Measurements from ENCODE around the gene CAAP1. TPM values are rescaled to one million over a fixed set of nuclear protein-coding genes. Genes with fewer than 3 reads are reported as not detected.
A peak's percentile ranks its signal among the peaks of the same experiment; 100 is the strongest.
"Not testable (repeated sequence)": the region's sequence is repeated elsewhere in the genome, so short reads cannot be mapped to it uniquely, and the experiment has no call there.

CAAP1 gene
- total RNA-seq, result 42.0 and 42.9 TPM in 2 replicates

GRCh38 chr9:26892251-26893029 lies at the start of gene CAAP1:
Gene CAAP1 (minus strand): TSS chr9:26892802. CDS start chr9:26892715, 87 bp downstream.
- peak; percentile 83 for DNase-seq (ENCODE audit: low read depth)

- no peak for DNase-seq (ENCODE audit: low read depth)
Observed at GRCh38 chr9:26940779-26941178, 48.2 kb upstream of the CAAP1 start.

- DNase-seq (ENCODE audit: low read depth), result no peak
Observed at GRCh38 chr9:26939955-26940711, 47.5 kb upstream of the CAAP1 start.

GRCh38 chr9:26937816-26938371 lies 45.3 kb upstream of the CAAP1 start:
- DNase-seq (ENCODE audit: low read depth), result no peak

- no peak for DNase-seq (ENCODE audit: low read depth)
Observed at GRCh38 chr9:26935847-26936246, 43.2 kb upstream of the CAAP1 start.

GRCh38 chr9:26928902-26929495 lies 36.4 kb upstream of the CAAP1 start:
- no peak for DNase-seq (ENCODE audit: low read depth)

GRCh38 chr9:26925609-26926008 lies 33.0 kb upstream of the CAAP1 start:
- DNase-seq (ENCODE audit: low read depth), result no peak

- DNase-seq (ENCODE audit: low read depth), result no peak
Observed at GRCh38 chr9:26919698-26920097, 27.1 kb upstream of the CAAP1 start.

- no peak for DNase-seq (ENCODE audit: low read depth)
Observed at GRCh38 chr9:26913138-26913668, 20.6 kb upstream of the CAAP1 start.

GRCh38 chr9:26904671-26905070 lies 12.1 kb upstream of the CAAP1 start:
- DNase-seq (ENCODE audit: low read depth), result no peak

GRCh38 chr9:26904070-26904469 lies 11.5 kb upstream of the CAAP1 start:
- no peak for DNase-seq (ENCODE audit: low read depth)

GRCh38 chr9:26893030-26893676 lies 551 bp upstream of the CAAP1 start:
- DNase-seq (ENCODE audit: low read depth), result no peak

- peak; percentile 19 for DNase-seq (ENCODE audit: low read depth)
Observed at GRCh38 chr9:26891726-26892125, 876 bp downstream of the CAAP1 start.

- no peak for DNase-seq (ENCODE audit: low read depth)
Observed at GRCh38 chr9:26888271-26888670, 4.3 kb downstream of the CAAP1 start.

GRCh38 chr9:26882154-26882553 lies 10.4 kb downstream of the CAAP1 start:
- no peak for DNase-seq (ENCODE audit: low read depth)

- DNase-seq (ENCODE audit: low read depth), result no peak
Observed at GRCh38 chr9:26880262-26880661, 12.3 kb downstream of the CAAP1 start.

- not testable (repeated sequence) for DNase-seq (ENCODE audit: low read depth)
Observed at GRCh38 chr9:26875155-26875554, 17.4 kb downstream of the CAAP1 start.

GRCh38 chr9:26870292-26870691 lies 22.3 kb downstream of the CAAP1 start:
- DNase-seq (ENCODE audit: low read depth), result peak; percentile 96

GRCh38 chr9:26863074-26863473 lies 29.5 kb downstream of the CAAP1 start:
- peak; percentile 28 for DNase-seq (ENCODE audit: low read depth)

GRCh38 chr9:26856413-26857032 lies 36.1 kb downstream of the CAAP1 start:
- DNase-seq (ENCODE audit: low read depth), result peak; percentile 76

- DNase-seq (ENCODE audit: low read depth), result no peak
Observed at GRCh38 chr9:26850995-26851394, 41.6 kb downstream of the CAAP1 start.

Data from renal cortical epithelial cell (primary cell).